Measurements from ENCODE around the gene STAT2. TPM values are rescaled to one million over a fixed set of nuclear protein-coding genes. Genes with fewer than 3 reads are reported as not detected.

STAT2 gene
- total and polyA plus RNA-seq, 9 of the 15 experiments (the other 6 are each of a cell fraction or from before 2014, with no cell fraction given), result 15.5 to 46.9 (median 40.1) TPM

- no peak for TF ChIP-seq MYBL2 (IDR thresholded peaks at IDR 0.05; ENCODE audit: low read depth)
- TF ChIP-seq MYBL2 (CRISPR knock-in tag; IDR thresholded peaks at IDR 0.05; ENCODE audit: borderline replicate concordance), result no peak
- TF ChIP-seq, protein P1, sequence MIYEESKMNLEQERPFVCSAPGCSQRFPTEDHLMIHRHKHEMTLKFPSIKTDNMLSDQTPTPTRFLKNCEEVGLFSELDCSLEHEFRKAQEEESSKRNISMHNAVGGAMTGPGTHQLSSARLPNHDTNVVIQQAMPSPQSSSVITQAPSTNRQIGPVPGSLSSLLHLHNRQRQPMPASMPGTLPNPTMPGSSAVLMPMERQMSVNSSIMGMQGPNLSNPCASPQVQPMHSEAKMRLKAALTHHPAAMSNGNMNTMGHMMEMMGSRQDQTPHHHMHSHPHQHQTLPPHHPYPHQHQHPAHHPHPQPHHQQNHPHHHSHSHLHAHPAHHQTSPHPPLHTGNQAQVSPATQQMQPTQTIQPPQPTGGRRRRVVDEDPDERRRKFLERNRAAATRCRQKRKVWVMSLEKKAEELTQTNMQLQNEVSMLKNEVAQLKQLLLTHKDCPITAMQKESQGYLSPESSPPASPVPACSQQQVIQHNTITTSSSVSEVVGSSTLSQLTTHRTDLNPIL (CRISPR knock-in tag; IDR thresholded peaks at IDR 0.05), result no peak
- no peak for TF ChIP-seq ZNF23 (CRISPR knock-in tag; IDR thresholded peaks at IDR 0.05)
- TF ChIP-seq SUPT5H (IDR thresholded peaks at IDR 0.05), result peak; percentile 85
- TF ChIP-seq RBM17 (IDR thresholded peaks at IDR 0.05; ENCODE audit: borderline replicate concordance, low read depth, low read length), result no peak
- no peak; the same call in 1 of the 2 replicates for TF ChIP-seq ZNF740 (CRISPR knock-in tag; IDR thresholded peaks at IDR 0.05)
- TF ChIP-seq ZNF740 (tag; IDR thresholded peaks at IDR 0.05), result no peak
- TF ChIP-seq PHB (CRISPR knock-in tag; IDR thresholded peaks at IDR 0.05), result no peak
- TF ChIP-seq, protein P2, sequence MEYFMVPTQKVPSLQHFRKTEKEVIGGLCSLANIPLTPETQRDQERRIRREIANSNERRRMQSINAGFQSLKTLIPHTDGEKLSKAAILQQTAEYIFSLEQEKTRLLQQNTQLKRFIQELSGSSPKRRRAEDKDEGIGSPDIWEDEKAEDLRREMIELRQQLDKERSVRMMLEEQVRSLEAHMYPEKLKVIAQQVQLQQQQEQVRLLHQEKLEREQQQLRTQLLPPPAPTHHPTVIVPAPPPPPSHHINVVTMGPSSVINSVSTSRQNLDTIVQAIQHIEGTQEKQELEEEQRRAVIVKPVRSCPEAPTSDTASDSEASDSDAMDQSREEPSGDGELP (CRISPR knock-in tag; IDR thresholded peaks at IDR 0.05; ENCODE audit: borderline replicate concordance), result peak; percentile 95
- TF ChIP-seq BRCA1 (IDR thresholded peaks at IDR 0.05), result no peak
- no peak for TF ChIP-seq BRCA1 (CRISPR knock-in tag; IDR thresholded peaks at IDR 0.05)
- no peak for TF ChIP-seq FUS (optimal IDR thresholded peaks at IDR 0.05; ENCODE audit: low read depth, low read length)
- TF ChIP-seq ZNF253 (CRISPR knock-in tag; conservative IDR thresholded peaks at IDR 0.05), result no peak
- TF ChIP-seq, protein P3, sequence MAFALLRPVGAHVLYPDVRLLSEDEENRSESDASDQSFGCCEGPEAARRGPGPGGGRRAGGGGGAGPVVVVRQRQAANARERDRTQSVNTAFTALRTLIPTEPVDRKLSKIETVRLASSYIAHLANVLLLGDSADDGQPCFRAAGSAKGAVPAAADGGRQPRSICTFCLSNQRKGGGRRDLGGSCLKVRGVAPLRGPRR (CRISPR knock-in tag; IDR thresholded peaks at IDR 0.05), result no peak
- TF ChIP-seq KLF10 (CRISPR knock-in tag; IDR thresholded peaks at IDR 0.05), result no peak
- TF ChIP-seq, protein P4, sequence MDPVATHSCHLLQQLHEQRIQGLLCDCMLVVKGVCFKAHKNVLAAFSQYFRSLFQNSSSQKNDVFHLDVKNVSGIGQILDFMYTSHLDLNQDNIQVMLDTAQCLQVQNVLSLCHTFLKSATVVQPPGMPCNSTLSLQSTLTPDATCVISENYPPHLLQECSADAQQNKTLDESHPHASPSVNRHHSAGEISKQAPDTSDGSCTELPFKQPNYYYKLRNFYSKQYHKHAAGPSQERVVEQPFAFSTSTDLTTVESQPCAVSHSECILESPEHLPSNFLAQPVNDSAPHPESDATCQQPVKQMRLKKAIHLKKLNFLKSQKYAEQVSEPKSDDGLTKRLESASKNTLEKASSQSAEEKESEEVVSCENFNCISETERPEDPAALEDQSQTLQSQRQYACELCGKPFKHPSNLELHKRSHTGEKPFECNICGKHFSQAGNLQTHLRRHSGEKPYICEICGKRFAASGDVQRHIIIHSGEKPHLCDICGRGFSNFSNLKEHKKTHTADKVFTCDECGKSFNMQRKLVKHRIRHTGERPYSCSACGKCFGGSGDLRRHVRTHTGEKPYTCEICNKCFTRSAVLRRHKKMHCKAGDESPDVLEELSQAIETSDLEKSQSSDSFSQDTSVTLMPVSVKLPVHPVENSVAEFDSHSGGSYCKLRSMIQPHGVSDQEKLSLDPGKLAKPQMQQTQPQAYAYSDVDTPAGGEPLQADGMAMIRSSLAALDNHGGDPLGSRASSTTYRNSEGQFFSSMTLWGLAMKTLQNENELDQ (CRISPR knock-in tag; IDR thresholded peaks at IDR 0.05; ENCODE audit: borderline replicate concordance), result peak; percentile 92; the same call in 1 of the 2 replicates
- TF ChIP-seq, protein P5, sequence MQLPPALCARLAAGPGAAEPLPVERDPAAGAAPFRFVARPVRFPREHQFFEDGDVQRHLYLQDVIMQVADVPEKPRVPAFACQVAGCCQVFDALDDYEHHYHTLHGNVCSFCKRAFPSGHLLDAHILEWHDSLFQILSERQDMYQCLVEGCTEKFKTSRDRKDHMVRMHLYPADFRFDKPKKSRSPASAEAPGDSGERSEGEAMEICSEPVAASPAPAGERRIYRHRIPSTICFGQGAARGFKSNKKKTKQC (CRISPR knock-in tag; IDR thresholded peaks at IDR 0.05), result peak; percentile 56
- peak; percentile 92 for TF ChIP-seq FIP1L1 (IDR thresholded peaks at IDR 0.05; ENCODE audit: low read depth, low read length, poor library complexity, severe bottlenecking)
- no peak for TF ChIP-seq ZNF324 (CRISPR knock-in tag; IDR thresholded peaks at IDR 0.05)
Observed at GRCh38 chr12:56315622-56316473, 44.1 kb downstream of the STAT2 start, which contains the start of gene CNPY2 (continued).

Measured in K562 (cell line).